Stimulated activated CD8-positive, alpha-beta memory T cell treated with anti-CD3 and anti-CD28 coated beads, Interleukin-12 subunit alpha, Interleukin-12 subunit beta, amount 100 ng/mL, for 24 hours (primary cell): Measurements from ENCODE around the gene FOXG1.

Source experiments
- DNase-seq: peaks from one replicate; pipeline ENCODE4 v3.0.0-alpha.2; 2020; ENCODE audit errors: extremely low read depth

Gene FOXG1

DNA sequence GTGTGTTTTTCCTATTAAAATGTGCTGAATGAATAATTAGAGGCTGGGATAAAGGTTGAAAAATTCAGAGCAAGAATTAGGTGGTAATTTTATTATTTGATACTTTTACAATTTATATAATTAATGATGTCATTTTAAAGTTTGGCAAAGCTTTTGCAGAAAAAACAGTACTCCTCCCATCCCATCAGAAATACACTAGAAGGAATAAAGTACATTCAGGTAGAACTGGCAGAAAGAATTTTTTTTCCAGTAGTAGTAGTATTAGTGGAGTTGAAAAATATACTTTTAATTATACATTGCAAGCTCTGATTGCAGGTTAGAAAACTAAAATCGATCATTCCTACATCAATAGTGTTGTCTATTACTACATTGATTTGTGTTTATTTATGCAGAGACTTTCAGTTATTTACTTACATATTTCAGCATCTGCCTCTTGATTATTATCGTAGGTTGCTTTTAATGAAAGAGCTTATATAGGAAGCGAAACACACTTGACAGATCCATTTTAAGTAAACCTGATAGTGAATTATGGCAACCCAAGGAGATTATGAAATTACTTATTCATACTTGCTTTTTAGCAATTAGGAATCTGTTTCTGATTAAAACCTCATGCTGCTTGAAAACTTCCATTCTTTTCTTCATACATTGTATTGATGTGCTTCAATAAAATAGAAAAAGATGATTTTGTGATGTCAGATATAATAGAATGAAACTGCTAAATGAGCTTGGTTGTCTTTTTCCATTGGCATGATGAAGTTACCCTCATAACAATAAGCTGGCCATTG, 10.1 kb downstream of the FOXG1 start:
- DNase-seq, result no peak

DNA sequence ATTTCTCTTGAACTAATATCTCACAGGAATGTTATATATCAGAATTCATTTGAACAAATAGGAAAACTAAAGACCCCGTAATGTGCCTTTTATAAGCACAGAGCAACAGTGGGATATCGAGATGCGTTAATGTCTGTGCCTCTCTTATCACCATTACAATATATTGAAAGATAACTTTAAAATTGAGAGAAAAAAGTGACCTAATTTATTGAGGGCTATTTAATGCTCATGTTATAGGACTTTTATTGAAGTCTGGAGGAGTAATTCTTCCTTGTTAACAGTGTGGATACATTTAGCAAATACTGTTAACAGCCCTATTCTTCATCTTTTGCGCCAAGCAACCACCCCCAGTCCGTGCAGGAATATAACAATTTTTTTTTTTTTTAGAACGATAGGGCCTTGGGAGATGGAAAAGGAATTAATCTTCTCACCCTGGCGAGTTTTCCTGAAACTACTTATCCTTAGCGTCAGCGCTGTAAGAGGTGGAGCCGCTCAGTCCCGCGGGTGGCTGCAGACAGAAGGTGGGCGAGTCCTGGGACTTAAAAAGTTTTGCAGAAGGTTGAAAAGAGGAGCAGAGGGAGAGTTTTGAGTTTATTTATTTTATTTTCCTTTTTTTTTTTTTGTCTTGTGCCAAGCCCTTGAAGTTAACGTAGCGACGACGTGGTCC, 11.0 kb downstream of the FOXG1 start:
- DNase-seq, result no peak

DNA sequence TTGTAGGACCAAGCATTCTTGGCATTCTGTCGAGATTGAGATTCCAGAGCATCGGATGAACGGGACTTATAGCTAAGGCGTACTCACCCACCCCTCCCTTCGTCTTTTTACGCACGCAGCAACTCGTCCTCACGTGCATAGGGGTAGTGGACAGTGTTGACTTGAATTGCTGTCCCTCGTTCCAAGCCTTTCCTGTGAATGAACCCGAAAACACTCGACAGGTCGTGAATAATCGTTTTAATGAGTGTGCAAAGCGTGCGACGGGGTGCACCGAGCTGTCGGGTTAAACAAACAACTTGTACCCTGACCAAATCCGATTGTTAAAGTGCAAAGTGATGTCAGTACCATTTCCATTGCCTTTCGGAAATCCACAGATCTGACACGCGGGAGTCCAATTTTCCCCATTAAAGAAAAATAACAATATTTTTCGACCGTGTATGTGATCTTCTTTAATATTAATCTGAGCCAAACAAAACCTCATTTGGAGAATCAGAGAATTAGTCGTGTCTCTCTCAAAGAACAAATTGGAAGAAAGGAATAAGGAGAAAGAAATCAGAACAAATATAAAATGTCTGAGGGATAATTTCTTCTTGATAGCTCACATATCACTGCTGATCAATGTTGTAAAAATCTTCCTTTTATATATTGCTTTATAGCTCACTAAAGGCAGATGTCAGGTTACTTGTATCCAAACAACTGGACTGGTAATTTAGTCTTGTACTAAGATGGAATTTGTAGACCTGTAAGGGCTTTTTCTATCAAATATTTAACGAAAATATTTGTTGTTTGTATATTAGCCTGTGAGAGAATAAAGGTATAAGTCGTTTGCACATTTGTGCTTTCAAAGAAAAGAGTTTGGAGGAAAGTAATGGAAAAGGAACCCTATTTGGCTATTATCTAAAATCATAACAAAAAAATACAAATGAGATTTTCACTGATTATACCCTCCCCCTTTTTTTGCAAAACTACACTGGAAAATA, 11.8 kb downstream of the FOXG1 start:
- no peak for DNase-seq

DNA sequence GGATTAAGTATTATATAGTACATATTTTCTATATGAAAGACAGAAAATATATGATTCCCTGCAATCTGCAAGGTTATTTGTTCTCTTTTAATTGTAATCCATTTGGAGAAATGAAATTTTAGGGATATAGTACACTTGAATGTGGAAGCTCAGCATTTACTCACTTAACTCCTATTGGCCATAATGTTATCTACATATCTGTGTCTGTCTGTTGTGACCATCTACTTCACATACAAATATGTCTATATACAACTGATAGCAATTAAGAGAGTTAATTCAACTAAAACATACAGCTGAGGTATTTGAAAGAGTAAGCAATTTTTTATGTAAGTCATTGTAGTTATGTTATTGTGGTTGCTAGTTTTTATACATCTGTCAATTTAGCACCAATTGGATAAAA, 12.9 kb downstream of the FOXG1 start:
- DNase-seq, result no peak

DNA sequence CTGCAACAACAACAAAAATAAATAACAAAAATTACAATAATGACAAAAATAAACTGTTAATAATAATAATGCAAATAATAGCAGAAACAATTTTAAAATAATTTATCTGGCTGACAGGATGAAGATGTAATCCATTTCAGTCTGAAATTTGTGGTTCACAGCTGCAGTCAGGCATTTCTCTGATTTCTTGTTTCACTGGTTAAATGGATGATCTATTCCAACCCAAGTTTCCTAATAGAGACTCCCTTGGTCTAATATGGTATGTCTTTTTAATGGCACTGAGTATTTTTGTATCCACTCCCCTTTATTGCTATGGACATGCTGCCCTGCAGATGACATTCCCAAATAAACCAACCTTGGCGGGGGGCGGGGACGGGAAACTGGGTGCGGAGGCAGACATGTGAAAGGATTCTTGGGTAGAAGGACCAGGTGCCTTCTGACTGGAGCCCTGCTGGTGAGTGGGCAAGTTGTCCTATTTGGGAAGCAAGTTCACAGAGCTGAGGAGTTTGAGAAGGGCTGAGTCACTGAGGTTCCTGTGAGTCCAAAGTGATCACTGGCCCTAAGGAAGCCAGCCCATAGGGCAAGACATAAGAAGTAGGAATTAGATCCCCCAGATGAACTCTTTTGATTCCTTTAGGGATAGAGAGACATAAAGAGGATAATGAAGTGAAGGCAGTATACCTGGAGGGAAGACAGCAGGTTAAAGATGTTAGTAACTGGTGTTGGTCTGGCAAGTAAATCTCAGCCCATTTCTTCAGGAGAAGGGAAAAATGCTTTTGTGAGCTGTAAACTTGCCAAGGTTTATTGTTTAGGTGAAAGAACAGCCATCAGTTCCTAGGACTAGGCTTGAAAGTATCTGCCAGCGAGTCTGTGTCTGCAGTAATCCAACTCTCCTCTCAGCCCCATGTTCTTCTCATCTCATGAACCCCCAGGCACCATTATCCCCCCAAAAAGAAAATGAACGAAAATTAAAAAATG, 14.5 kb downstream of the FOXG1 start:
- no peak for DNase-seq

DNA sequence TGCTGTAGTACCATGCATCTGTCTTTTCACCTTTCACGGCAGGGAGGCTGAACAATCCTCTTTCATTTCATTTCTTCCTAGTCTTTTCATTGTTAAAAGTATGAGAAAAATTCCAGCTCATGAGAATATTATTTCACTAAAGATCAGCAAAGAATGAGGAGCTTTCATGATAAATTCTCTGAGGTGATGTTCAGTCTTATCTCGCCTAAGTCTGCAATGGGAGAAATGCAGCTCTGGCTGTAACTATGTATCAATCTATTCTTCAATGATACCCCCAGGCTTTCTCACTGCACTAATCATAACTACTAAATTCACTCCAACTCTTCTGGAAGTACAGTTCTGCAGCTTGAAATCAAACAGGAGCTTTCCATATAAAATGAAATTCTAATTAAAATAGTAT, 15.7 kb downstream of the FOXG1 start:
- no peak for DNase-seq

DNA sequence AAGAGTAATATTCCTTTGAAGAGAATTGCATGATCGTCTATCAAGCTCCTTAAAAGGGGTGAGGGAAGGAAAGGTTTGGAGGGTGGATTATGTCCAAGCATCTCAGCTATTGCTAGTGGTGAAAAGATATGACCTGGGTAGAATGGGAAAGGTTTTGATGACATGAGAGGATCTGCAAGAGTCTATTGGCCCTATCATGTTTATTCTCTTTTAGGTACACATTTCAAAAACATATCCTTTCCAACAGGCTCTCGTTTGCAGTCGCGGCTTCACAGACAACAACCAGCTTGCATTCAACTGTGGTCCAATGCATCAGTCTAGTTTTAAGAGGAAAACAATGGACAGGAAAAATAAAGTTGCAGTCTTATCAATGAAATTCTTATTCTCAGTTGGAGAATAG, 17.1 kb downstream of the FOXG1 start:
- DNase-seq, result no peak

DNA sequence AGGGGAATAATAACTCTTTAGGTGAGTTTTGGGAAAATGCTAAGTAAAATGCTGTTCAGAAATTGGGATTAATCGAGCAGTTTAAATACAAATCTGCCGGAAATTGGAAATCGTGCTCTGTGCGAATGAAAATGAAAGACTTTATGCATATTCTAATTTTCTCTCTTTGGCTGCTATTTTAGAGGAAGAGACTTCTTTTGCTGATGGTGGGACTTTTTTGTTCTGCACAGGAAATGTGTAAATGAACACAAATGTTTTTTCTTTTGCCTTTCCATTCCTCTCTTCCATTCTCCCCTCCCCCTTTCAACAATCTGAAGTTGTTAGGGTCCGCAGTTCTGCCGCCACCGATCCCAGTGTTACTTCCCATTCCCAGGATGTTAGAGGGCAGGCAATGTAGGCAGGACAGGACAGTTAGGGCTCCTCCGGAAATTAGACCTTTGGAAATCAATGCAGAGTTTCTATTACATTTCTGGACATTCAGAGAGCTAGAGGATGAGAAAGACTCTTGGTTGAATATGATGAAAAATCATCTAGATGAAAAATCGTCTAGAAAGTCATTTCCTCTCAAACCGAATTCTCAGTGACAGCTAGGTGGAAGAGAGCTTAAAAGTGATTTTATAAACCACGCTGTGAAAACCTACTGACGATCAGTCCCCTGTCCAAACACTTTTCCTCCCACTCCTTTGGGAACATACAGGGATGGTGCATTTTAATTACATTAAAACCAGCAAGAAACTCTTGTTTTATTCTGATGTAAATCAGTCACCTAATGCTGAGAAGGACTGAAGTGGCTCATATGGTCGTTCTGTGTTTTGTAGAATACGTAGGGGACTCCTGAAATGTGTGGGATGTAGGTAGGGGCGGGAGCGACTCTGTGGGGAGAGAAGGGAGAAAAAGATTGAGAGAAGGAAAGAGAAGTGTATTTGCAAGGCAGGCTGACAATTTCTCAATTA, 17.8 kb downstream of the FOXG1 start:
- no peak for DNase-seq

DNA sequence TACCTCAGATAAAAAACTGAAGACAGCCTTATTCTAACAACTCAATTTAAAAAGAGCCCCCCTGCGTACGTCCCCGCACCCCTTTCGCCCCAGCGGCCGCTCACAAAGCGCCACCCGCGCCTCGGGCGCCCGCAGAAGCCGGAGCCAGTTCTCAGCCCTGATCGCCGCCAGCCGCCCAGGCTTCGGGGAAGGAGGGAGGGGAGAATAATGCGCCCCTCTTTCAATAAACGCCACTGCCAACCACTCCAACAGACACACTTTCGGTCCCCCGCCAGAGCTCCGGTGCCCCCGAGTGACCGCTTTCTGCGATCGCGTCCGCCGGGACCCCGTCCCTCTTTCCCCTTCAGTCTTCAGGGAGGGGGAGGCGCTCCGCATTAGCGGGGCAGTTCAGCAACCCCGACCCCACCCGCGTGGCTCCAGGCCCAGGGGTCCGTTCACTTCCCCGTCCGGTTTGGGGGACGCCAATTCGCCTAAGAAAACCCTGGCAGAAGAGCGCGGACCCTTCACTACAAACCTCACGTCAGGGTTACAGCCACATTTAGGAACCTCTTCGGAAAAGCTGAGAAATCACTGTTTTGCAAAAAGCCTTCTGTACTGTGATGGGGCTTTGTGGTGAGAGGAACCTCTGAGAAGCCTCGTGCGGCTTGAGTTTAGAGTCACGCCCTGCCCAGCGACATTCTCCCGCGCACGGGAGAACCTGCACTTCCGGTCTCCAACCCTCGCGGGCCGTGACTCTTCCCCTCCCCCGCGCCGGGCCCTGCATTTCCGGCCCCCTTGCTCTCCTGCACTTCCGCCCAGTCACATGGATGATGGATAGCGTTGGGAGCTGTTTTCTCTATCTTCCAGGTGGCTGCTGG, 18.7 kb downstream of the FOXG1 start:
- DNase-seq, result no peak

DNA sequence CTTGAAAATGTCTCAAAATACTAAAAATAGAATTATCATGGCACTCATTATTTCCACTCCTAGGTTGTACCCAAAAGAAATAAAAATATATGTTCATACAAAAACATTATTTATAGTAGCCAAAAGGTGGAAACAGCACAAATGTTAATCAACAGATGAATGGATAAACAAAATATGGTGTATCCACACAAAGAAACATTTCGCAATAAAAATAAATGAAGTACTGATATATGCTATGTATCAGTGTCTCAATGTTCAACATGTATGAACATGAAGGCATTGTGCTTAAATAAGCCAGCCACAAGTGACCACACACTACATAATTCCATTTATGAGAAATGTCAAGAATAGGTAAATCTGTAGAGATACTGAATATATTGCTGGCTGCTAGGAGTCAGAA, 40.9 kb downstream of the FOXG1 start:
- DNase-seq, result no peak

DNA sequence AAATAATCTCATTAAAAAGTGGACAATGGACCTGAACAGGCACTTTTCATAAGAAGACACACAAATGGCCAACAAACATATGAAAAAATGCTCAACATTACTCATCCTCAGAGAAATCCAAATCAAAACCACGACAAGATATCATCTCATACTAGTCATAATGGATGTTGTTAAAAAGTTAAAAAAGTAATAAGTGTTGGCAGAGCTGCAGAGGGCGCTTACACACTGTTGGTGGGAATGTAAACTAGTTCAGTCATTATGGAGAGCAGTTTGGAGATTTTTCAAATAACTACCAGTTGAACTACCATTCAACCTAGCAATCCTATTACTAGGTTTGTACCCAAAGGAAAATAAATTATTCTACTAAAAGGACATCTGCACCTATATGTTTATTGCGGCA, 47.2 kb downstream of the FOXG1 start:
- no peak for DNase-seq
